OCI-LY7 (cell line): ENCODE measurements around the gene MAG. TPM values are rescaled to one million over a fixed set of nuclear protein-coding genes. Genes with fewer than 3 reads are reported as not detected.

Experiments
- BruUV-seq: library from RNA; stranded (reverse); fragments of 400-500 nt; replicated peaks from 2 replicates; lab custom pipeline; 2021; lab: Mats Ljungman, UMichigan
- CTCF ChIA-PET: fragments of 300-600 bp; sonication (Branson Sonifier 250); formaldehyde crosslinking; loops from one replicate; lab custom pipeline; 2022; ENCODE audit warnings: antibody characterized with exemption; ENCODE audit not compliant: unreplicated experiment; lab: Charles Lee
- POLR2A ChIA-PET: fragments of 300-600 bp; sonication (Branson Sonifier 250); formaldehyde crosslinking; loops from one replicate; lab custom pipeline; 2022; ENCODE audit warnings: antibody characterized with exemption; lab: Charles Lee
- DNase-seq: peaks from one replicate; pipeline ENCODE4 v3.0.0-alpha.2; 2015; ENCODE audit warnings: low spot score
- H2AFZ ChIP-seq: fragments of 200-600 bp; sonication (generic), shearing (Covaris generic); 2 replicates; pipeline ENCODE4 v1.6.1; 2014; ENCODE audit warnings: mild to moderate bottlenecking, antibody characterized with exemption, low read length, moderate library complexity
- H3K27ac ChIP-seq: fragments of 200-600 bp; sonication (generic); 2 replicates; pipeline ENCODE4 v1.5.1; 2014; ENCODE audit warnings: mixed run types, low read depth, mild to moderate bottlenecking, moderate library complexity, low read length, inconsistent platforms; ENCODE audit not compliant: poor library complexity, severe bottlenecking
- H3K36me3 ChIP-seq: fragments of 200-600 bp; sonication (generic); 2 replicates; pipeline ENCODE4 v1.6.1; 2014; ENCODE audit warnings: mild to moderate bottlenecking, antibody characterized with exemption, low read length, moderate library complexity, mixed read lengths; ENCODE audit not compliant: insufficient read depth
- H3K4me1 ChIP-seq: fragments of 200-600 bp; sonication (generic); 2 replicates; pipeline ENCODE4 v1.5.1; 2014; ENCODE audit warnings: mild to moderate bottlenecking, low read length; ENCODE audit not compliant: insufficient read depth, poor library complexity, severe bottlenecking
- H3K4me2 ChIP-seq: fragments of 200-600 bp; sonication (generic); 2 replicates; pipeline ENCODE4 v1.6.1; 2014; ENCODE audit warnings: mild to moderate bottlenecking, low read length
- H3K4me3 ChIP-seq: fragments of 200-600 bp; sonication (generic); 2 replicates; pipeline ENCODE4 v1.5.1; 2014; ENCODE audit warnings: mild to moderate bottlenecking, low read depth, low read length; ENCODE audit not compliant: poor library complexity, severe bottlenecking
- H3K79me2 ChIP-seq: fragments of 200-600 bp; sonication (generic); 2 replicates; pipeline ENCODE4 v1.6.1; 2016; ENCODE audit warnings: low read depth, mild to moderate bottlenecking, low read length, moderate library complexity, mixed read lengths; ENCODE audit not compliant: insufficient read depth
- H3K9me2 ChIP-seq: fragments of 200-600 bp; sonication (generic); 2 replicates; pipeline ENCODE4 v1.6.1; 2016; ENCODE audit warnings: mild to moderate bottlenecking, low read length, mixed read lengths; ENCODE audit not compliant: insufficient read depth
- H3K9me3 ChIP-seq: fragments of 200-600 bp; sonication (generic); 2 replicates; pipeline ENCODE4 v1.6.1; 2014; ENCODE audit warnings: mild to moderate bottlenecking, mixed run types, low read length, mixed read lengths
- H4K20me1 ChIP-seq: fragments of 200-600 bp; sonication (generic); 2 replicates; pipeline ENCODE4 v1.6.1; 2014; ENCODE audit warnings: mild to moderate bottlenecking, antibody characterized with exemption, low read length, moderate library complexity, mixed read lengths; ENCODE audit not compliant: insufficient read depth
- EZH2phosphoT487 ChIP-seq: fragments of 200-600 bp; sonication (generic); IDR thresholded peaks from 2 replicates; pipeline ENCODE4 v1.6.1; 2018; ENCODE audit warnings: low read depth, borderline replicate concordance, mild to moderate bottlenecking, mixed run types, antibody characterized with exemption, low read length, moderate library complexity, mixed read lengths
- intact Hi-C: fragments of 100-400 bp; cut with micrococcal nuclease; formaldehyde crosslinking; loops from one replicate; pipeline ENCODE4 v1.10.0; 2022; ENCODE audit not compliant: unreplicated experiment
- total RNA-seq, 2 experiments: library from RNA; depleted of rRNA in 1 of 2; stranded (reverse); fragments of >200 nt in 1 of 2; shearing (Covaris generic) in 1 of 2; gene quantifications; 2 replicates each; pipeline ENCODE4 v1.2.3, GENCODE V29; 2014 to 2022
- TF ChIP-seq, protein P1 (sequence below): fragments of 200-600 bp; sonication (generic); conservative IDR thresholded peaks from 2 replicates; pipeline ENCODE4 v1.5.1; 2014; ENCODE audit warnings: mild to moderate bottlenecking, antibody characterized with exemption, low read length, moderate library complexity, mixed read lengths

MAG gene
- total RNA-seq, 2 experiments from 2014 or later, result 4.6 to 10.1 TPM

DNA sequence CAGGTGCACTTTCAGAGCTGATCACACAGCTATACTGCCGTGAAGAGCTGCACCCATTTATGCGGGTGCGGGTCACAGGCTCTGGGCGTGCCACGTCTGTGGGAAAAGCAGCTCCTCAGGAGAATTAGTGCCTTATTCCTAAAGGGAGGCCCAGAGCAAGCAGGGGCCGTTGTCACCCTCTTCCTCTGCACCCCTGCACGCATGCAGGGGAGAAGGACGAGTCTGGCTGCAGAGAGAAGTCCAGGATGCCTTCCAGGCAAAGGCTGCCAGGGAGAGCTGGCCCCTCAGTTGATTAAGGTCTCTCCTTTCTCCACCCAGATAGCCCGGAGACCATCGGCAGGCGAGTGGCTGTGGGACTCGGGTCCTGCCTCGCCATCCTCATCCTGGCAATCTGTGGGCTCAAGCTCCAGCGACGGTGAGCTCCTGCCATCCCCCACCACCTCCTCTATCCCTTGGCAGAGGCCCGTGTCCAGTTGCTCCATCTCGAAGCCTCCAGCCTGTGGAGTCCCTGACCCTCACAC, 52.6 kb downstream of the MAG start:
- H3K4me2 ChIP-seq, result peak overlapping the region; percentile 16; the same call in 1 of the 2 replicates
- 0 out of 2 replicates have a peak, but pooled peaks cover 4% of the 10 kb centered on the region for H3K9me3 ChIP-seq
- no peaks in the 10 kb centered on the region; the same call in none of the 2 replicates for H4K20me1 ChIP-seq
- H3K4me3 ChIP-seq, result no peak overlapping the region
- no peak for DNase-seq
- H3K79me2 ChIP-seq, result no peaks in the 10 kb centered on the region
- peaks cover 98% of the 10 kb centered on the region for H3K36me3 ChIP-seq
- peak overlapping the region; percentile 96 for H3K27ac ChIP-seq
- TF ChIP-seq, protein P1, sequence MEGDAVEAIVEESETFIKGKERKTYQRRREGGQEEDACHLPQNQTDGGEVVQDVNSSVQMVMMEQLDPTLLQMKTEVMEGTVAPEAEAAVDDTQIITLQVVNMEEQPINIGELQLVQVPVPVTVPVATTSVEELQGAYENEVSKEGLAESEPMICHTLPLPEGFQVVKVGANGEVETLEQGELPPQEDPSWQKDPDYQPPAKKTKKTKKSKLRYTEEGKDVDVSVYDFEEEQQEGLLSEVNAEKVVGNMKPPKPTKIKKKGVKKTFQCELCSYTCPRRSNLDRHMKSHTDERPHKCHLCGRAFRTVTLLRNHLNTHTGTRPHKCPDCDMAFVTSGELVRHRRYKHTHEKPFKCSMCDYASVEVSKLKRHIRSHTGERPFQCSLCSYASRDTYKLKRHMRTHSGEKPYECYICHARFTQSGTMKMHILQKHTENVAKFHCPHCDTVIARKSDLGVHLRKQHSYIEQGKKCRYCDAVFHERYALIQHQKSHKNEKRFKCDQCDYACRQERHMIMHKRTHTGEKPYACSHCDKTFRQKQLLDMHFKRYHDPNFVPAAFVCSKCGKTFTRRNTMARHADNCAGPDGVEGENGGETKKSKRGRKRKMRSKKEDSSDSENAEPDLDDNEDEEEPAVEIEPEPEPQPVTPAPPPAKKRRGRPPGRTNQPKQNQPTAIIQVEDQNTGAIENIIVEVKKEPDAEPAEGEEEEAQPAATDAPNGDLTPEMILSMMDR, result no peak
- no peak for TF ChIP-seq EZH2phosphoT487
- intact Hi-C loops, result no loop called here
- BruUV-seq, result no TSS peak
- H3K9me2 ChIP-seq, result no peaks in the 10 kb centered on the region
- peaks cover 68% of the 10 kb centered on the region for H3K4me1 ChIP-seq
- CTCF ChIA-PET, result no interaction called here
- POLR2A ChIA-PET, result interaction anchor here (1.0 kb wide), 1 partner anchor 11 kb away, joined by 3 read pairs; no protein-coding TSS in a partner anchor
- no peak overlapping the region for H2AFZ ChIP-seq

DNA sequence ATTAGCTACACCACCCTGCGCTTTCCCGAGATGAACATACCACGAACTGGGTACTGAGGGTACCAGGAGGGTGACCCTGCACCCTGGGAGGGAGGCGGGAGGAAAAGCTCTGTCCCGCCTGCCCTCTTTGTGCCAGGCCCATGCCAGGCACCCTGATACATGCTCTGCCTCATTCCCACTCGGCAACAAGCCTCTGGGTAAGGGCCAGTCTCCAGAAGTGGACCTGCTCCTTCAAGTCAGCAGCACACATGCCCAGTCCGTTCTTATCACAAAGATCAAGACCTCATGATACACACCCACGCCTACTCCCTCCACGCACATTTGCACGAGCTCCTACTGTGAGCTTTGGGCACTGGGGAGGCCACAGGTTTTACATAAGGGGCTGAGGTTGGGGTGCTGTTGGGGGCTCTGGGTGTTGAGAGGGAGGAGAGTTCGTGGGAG, 53.7 kb downstream of the MAG start:
- no peak for DNase-seq
- Histone ChIP-seq H3K4me2 (peak overlapping the region; percentile 70), H4K20me1 (no peaks in the 10 kb centered on the region; the same call in 1 of the 2 replicates), H2AFZ (no peak overlapping the region), H3K9me2 (no peaks in the 10 kb centered on the region), H3K27ac (peak overlapping the region; percentile 96), H3K79me2 (no peaks in the 10 kb centered on the region), H3K9me3 (0 out of 2 replicates have a peak, but pooled peaks cover 4% of the 10 kb centered on the region), H3K4me1 (peaks cover 79% of the 10 kb centered on the region), H3K36me3 (peaks cover 87% of the 10 kb centered on the region), H3K4me3 (no peak overlapping the region)
- CTCF ChIA-PET, result no interaction called here
- intact Hi-C loops, result loop anchor here (2.0 kb wide), 1 partner anchor 77 kb away; the partner anchor contains the start of gene USF2
- POLR2A ChIA-PET, result interaction anchor here (0.6 kb wide), 1 partner anchor 23 kb away, joined by 4 read pairs; no protein-coding TSS in a partner anchor
- no TSS peak for BruUV-seq
- TF ChIP-seq, protein P1, result no peak
- TF ChIP-seq EZH2phosphoT487, result no peak
